Measurements from ENCODE around the gene PIEZO1.

The PIEZO1 gene

GRCh38 chr16:88732172-88732960, 52.7 kb downstream of the PIEZO1 start:
- DNase-seq = no peak

- DNase-seq = no peak
These were observed 53.3 kb downstream of the PIEZO1 start for GRCh38 chr16:88731699-88732098.

GRCh38 chr16:88730632-88731607, 54.1 kb downstream of the PIEZO1 start:
- no peak for DNase-seq

- DNase-seq = no peak
These were observed 57.1 kb downstream of the PIEZO1 start for GRCh38 chr16:88727871-88728270.

GRCh38 chr16:88726981-88727380, 58.0 kb downstream of the PIEZO1 start:
- no peak for DNase-seq

GRCh38 chr16:88726408-88726749, 58.6 kb downstream of the PIEZO1 start:
- no peak for DNase-seq

GRCh38 chr16:88725609-88726407, 59.2 kb downstream of the PIEZO1 start:
- DNase-seq = no peak

- no peak for DNase-seq
These were observed 60.0 kb downstream of the PIEZO1 start for GRCh38 chr16:88724855-88725555.

GRCh38 chr16:88723911-88724310, 61.1 kb downstream of the PIEZO1 start:
- no peak for DNase-seq

GRCh38 chr16:88723507-88723887, 61.5 kb downstream of the PIEZO1 start:
- DNase-seq = no peak

GRCh38 chr16:88722784-88723506, 62.1 kb downstream of the PIEZO1 start:
- DNase-seq = no peak

- DNase-seq = no peak
These were observed 62.9 kb downstream of the PIEZO1 start for GRCh38 chr16:88721815-88722755.

GRCh38 chr16:88721236-88721635, 63.8 kb downstream of the PIEZO1 start:
- DNase-seq = no peak

GRCh38 chr16:88720396-88720970, 64.5 kb downstream of the PIEZO1 start:
- no peak for DNase-seq

- DNase-seq = no peak
These were observed 65.1 kb downstream of the PIEZO1 start for GRCh38 chr16:88719933-88720296.

GRCh38 chr16:88719267-88719932, 65.6 kb downstream of the PIEZO1 start:
- DNase-seq = no peak

- DNase-seq = no peak
These were observed 66.8 kb downstream of the PIEZO1 start for GRCh38 chr16:88718178-88718577.

- no peak for DNase-seq
These were observed 68.4 kb downstream of the PIEZO1 start for GRCh38 chr16:88716601-88717001.

- DNase-seq = no peak
These were observed 68.8 kb downstream of the PIEZO1 start for GRCh38 chr16:88716201-88716600.

All from KG1 (cell line).